HG02981 (cell line): Measurements from ENCODE around the gene MCM5.
"Not testable (repeated sequence)": the region's sequence is repeated elsewhere in the genome, so short reads cannot be mapped to it uniquely, and the experiment has no call there.

Source experiments
- ATAC-seq: cut with Tn5 transposase; IDR thresholded peaks from one replicate; pipeline ENCODE4 v1.9.1; 2021; ENCODE audit warnings: mild to moderate bottlenecking, moderate library complexity; ENCODE audit not compliant: unreplicated experiment

The MCM5 gene

GRCh38 chr22:35399678-35400500 lies at the start of gene MCM5:
Gene MCM5, plus strand, starts transcription at chr22:35400140. Its CDS starts 299 bp downstream, at chr22:35400439.
- ATAC-seq, result peak; percentile 97

GRCh38 chr22:35350539-35351503 lies 49.1 kb upstream of the MCM5 start:
- peak; percentile 80 for ATAC-seq

GRCh38 chr22:35352214-35353111 lies 47.5 kb upstream of the MCM5 start:
- no peak for ATAC-seq

GRCh38 chr22:35353318-35353717 lies 46.6 kb upstream of the MCM5 start:
- ATAC-seq, result no peak

GRCh38 chr22:35354068-35354467 lies 45.9 kb upstream of the MCM5 start:
- ATAC-seq, result no peak

- no peak for ATAC-seq
Observed at GRCh38 chr22:35357883-35358621, 41.9 kb upstream of the MCM5 start.

GRCh38 chr22:35359380-35360065 lies 40.4 kb upstream of the MCM5 start:
- ATAC-seq, result no peak

- no peak for ATAC-seq
Observed at GRCh38 chr22:35361001-35361558, 38.9 kb upstream of the MCM5 start.

GRCh38 chr22:35363566-35364086 lies 36.3 kb upstream of the MCM5 start:
- ATAC-seq, result no peak

- not testable (repeated sequence) for ATAC-seq
Observed at GRCh38 chr22:35364230-35364629, 35.7 kb upstream of the MCM5 start.

GRCh38 chr22:35367331-35367886 lies 32.5 kb upstream of the MCM5 start:
- ATAC-seq, result no peak

- no peak for ATAC-seq
Observed at GRCh38 chr22:35368386-35368785, 31.6 kb upstream of the MCM5 start.

- no peak for ATAC-seq
Observed at GRCh38 chr22:35369996-35370395, 29.9 kb upstream of the MCM5 start.

- no peak for ATAC-seq
Observed at GRCh38 chr22:35373781-35374180, 26.2 kb upstream of the MCM5 start.

- no peak for ATAC-seq
Observed at GRCh38 chr22:35375031-35375430, 24.9 kb upstream of the MCM5 start.

- ATAC-seq, result no peak
Observed at GRCh38 chr22:35375526-35375925, 24.4 kb upstream of the MCM5 start.

- no peak for ATAC-seq
Observed at GRCh38 chr22:35376728-35377472, 23.0 kb upstream of the MCM5 start.

GRCh38 chr22:35377735-35378134 lies 22.2 kb upstream of the MCM5 start:
- ATAC-seq, result no peak
